ENCODE data around the gene PPP1R3E. TPM values are rescaled to one million over a fixed set of nuclear protein-coding genes. Genes with fewer than 3 reads are reported as not detected.
"Not testable (repeated sequence)": the region's sequence is repeated elsewhere in the genome, so short reads cannot be mapped to it uniquely, and the experiment has no call there.

The PPP1R3E gene
- total RNA-seq, 2 donors from 2014 or later: 8.0 to 8.3 TPM

- ATAC-seq: peak; percentile 87 to 90
- intact Hi-C loops (cut with DNase I): no loop called here
Measured at GRCh38 chr14:23301288-23301968, 1.2 kb downstream of the PPP1R3E start.

DNA sequence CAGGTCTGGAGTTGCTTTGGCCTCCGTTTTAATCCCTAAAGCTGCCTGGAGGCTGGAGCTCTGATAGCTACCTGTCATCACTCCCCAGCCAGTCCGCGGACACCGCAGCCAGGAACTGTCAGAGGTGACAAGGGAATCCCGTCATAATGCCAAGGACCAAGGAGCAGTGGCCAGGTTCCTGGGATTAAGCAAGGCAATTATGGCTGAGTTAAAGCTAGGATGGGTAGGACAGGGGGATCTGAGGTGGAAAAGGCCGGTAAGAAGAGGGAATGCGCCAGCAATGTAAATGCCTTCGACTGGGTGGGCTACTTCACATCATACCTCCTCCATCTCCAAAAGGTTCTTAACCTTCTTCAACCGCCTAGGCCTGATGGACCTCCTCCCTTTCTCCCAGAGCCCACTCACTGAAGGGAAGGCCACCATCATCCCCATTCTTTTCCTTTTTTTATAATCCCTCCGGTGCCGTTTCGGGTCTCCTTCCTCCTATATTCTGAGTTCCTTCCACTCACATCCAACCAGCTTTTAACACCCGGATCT lies 1.9 kb downstream of the PPP1R3E start:
- peak; percentile 14 to 30 for ATAC-seq
- DNase-seq: peak; percentile 65
- intact Hi-C loops (cut with DNase I): no loop called here

More at GRCh38 chr14:23301288-23301968, 1.2 kb downstream of the PPP1R3E start:
- DNase-seq: peak; percentile 98

DNA sequence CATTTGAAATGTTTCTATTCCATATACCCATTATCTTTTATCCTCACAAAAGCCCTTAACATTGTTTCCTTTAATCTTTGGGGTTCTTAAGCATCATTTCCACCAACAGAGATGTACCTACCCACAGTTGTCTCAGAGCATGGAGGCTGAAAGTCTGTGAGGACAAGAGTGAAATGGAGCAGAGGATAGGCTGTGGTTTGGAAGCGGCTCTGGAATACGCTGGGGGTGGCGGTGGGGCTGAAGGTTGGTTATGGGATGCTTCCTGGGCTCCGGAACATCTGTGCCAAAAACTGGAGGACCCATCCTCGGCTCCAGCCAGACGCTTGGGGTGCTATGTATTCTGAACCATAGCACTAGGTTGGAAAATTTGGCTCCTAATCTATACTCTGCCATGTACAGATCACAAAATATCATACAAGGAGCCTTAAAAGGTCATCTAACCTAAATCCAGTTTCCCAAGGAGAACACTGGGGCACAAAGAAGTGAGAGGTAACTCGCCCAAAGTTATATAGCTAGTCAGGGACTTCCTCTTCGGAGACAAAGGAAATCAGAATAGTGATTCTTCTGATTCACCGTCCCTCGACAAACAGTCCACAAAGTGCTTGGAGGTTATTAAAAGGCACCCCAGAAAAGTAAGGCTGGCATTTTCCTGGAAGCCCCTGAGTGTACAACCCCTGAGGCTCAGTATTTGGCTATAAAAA lies 2.5 kb downstream of the PPP1R3E start:
- intact Hi-C loops (cut with DNase I): loop anchor here in 1 of 2 donors (5.0 kb wide), 1 partner anchor 178 kb away; no protein-coding TSS in a partner anchor
- no peak for DNase-seq
- no peak for ATAC-seq

DNA sequence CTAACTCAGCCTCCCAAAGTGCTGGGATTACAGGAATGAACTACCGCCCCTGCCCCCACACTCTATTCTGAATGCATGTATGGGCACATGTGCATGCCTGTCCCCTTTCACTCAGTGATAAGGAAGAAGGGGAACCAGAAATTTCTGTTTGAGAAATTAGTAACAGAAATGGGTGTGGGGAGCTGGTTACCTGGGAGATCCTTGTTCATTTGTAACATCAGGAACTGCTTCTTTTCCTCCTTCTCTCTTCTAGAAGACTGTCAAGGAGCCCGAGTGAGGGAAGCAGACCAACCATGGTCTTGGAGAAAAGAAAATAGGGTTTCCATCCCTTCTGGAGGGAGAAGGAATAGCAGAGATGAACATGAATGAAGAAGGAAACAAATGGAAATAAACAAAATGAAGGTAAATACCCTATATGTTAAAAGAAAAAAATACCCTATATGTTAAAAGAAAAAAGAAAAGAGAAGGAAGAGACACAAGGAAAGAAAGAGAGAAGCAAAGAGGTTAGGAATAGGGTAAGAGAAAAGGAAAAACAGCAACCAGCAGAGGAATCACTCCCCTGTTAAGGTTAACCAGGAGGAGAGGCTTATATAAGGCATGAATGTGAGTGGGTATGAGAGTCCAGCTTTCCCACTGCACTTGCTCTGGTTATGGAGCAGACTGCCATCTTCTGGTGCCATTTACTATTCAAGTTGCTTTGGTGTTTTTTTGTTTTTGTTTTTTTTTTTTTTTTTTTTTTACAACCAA lies 3.3 kb downstream of the PPP1R3E start:
- ATAC-seq (no peak), DNase-seq (no peak)
- intact Hi-C loops (cut with DNase I): loop anchor here in 1 of 2 donors (5.0 kb wide), 1 partner anchor 177 kb away; no protein-coding TSS in a partner anchor

DNA sequence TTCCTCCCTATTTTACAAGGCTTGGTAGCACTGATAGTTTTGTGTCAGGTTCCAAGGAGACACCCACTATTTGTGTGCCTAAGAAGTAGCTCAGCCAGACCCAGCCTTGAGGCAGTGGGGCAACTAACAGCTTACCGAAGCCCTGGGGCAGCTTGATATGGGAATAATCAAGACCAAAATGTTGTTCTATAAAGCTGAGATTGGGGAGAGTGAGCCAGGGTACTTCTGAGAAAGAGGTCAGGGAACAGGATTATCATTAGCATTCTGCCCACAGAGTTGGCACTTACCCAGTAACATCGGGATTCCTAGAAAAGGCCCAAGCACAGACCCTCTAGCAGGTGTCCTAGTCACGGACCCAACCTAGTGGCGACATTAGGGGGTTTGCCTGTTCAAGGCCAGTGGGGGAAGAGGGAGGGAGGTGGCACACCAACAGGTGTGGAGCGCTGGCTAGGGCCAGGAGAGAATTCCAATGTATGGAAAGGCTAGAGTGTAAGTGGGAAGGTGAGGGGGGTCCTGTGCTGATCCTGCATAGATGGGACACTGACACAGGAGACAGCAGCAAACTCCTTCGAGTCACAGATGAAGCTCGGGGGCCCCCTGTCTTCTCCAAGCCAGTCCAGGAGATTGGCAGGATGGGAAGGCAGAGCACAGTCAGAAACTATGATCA lies 4.9 kb downstream of the PPP1R3E start:
- DNase-seq (no peak), ATAC-seq (no peak)
- intact Hi-C loops (cut with DNase I): loop anchor here in 1 of 2 donors (5.0 kb wide), 1 partner anchor 175 kb away; no protein-coding TSS in a partner anchor

- ATAC-seq: no peak
- no peak for DNase-seq
- intact Hi-C loops (cut with DNase I): loop anchor here in 1 of 2 donors (5.0 kb wide), 1 partner anchor 175 kb away; no protein-coding TSS in a partner anchor
Measured at GRCh38 chr14:23297096-23297495, 5.6 kb downstream of the PPP1R3E start.

DNA sequence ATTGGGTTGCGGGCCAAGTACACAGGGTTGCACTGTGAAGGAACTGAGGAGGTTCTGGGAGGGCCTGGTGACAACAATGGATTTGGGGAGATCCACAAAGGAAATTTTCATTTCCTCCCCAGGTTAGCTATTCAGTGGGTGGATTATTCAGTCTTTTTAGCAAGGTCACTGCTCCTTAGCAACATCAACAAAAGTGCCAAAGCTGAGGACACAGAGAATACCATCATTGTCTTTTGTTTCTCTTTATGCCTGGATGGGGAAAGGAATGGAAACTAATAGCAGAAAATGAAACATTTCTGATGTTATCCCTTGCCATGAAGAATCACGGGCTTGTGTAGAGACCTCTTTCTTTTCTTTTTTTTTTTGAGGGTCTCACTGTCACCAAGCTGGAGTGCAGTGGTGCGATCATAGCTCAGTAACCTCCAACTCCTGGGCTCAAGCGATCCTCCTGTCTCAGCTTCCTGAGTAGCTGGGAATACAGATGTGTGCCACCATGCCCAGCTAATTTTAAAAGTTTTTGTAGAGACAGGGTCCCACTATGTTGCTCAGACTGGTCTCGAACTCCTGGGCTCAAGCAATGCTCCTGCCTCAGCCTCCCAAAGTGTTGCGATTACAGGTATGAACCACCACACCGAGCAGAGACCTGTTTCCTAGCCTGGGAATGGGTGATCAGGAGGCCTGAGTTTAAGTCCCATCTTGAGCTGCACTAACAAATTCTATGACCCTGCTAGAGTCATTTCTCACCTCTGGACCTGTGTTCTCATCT lies 6.5 kb downstream of the PPP1R3E start:
- ATAC-seq: no peak
- no peak for DNase-seq
- intact Hi-C loops (cut with DNase I): loop anchor here in 1 of 2 donors (5.0 kb wide), 1 partner anchor 174 kb away; no protein-coding TSS in a partner anchor

DNA sequence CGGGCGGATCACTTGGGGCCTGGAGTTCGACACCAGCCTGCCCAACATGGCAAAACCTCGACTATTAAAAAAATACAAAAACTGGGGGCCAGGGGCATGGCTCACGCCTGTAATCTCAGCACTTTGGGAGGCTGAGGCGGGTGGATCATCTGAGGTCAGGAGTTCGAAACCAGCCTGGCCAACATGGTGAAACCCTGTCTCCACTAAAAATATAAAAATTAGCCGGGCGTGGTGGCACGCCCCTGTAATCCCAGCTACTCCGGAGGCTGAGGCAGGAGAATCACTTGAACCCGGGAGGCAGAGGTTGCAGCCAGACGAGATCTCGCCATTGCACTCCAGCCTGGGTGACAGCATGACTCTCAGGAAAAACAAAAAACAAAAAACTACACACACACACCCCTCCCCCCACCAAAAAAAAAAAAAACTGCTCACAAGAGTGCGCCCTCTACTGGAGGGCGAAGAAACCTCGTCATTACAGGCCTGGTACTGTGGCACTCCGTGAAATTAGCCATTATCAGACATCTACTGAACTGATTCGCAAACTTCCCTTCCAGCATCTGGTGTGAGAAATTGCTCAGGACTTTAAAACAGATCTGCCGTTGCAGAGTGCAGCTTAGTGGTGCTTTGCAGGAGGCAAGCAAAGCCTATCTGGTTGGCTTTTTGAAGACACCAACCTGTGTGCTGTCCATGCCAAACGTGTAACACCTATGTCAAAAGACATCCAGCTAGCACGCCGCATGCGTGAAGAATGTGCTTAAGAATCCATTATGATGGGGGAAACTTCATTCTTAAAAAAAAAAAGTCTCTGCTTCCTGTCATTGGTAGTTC lies 7.7 kb downstream of the PPP1R3E start:
- intact Hi-C loops (cut with DNase I): loop anchor here in 1 of 2 donors (5.0 kb wide), 1 partner anchor 173 kb away; no protein-coding TSS in a partner anchor
- ATAC-seq (peak; percentile 62 to 68), DNase-seq (peak; percentile 54)

- ATAC-seq: no peak
- intact Hi-C loops (cut with DNase I): no loop called here
- DNase-seq: no peak
Measured at GRCh38 chr14:23286902-23287479, 15.7 kb downstream of the PPP1R3E start.

GRCh38 chr14:23286020-23286901 lies 16.4 kb downstream of the PPP1R3E start, which contains the start of gene HOMEZ:
HOMEZ (minus strand) TSS chr14:23286132; CDS start chr14:23285952, 180 bp downstream.
- intact Hi-C loops (cut with DNase I): no loop called here
- ATAC-seq (peak; percentile 98 to 99), DNase-seq (peak; percentile 99)

DNA sequence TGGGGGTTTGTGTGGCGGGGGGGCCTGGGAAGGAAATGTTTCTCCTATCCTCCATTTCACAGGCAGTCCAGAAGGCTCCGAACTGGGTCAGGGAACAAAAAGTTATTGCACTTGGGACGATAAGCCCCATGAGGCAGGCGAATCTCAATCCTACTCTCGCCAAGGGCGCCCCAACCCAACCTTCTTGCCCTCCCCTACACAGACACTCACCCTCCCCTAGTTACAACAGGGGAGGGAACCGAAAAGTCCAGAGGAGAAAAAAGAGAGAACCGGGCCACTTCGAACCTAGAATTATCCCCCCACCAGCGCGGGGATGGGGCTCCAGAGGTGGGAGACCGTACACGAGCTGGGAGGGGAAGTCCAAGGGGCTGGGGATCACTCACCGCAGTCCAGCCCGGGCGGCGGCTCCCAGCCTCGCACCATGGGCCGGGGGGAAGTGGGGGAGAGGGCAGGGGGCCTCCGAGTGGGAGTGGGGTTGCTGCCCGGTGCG lies 17.1 kb downstream of the PPP1R3E start:
- intact Hi-C loops (cut with DNase I): no loop called here
- peak; percentile 16 to 61 for ATAC-seq
- no peak for DNase-seq

GRCh38 chr14:23284654-23285529 lies 17.8 kb downstream of the PPP1R3E start:
- intact Hi-C loops (cut with DNase I): no loop called here
- no peak for DNase-seq
- ATAC-seq: peak; percentile 2 to 7

GRCh38 chr14:23281247-23281646 lies 21.4 kb downstream of the PPP1R3E start:
- DNase-seq: no peak
- no peak for ATAC-seq
- intact Hi-C loops (cut with DNase I): no loop called here

DNA sequence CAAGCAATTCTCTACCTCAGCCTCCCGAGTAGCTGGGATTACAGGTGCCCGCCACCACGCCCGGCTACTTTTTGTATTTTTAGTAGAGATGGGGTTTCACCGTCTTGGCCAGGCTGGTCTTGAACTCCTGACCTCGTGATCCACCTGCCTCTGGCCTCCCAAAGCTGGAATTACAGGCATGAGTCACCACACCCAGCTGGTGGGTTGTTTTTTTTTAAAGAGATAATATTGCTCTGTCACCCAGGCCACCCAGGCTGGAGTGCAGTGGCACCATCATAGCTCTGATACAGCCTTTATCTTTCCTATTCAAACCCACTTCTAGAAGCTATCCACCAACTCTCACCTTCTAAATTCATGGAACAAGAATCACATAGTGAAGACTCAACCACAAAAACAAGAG lies 24.7 kb downstream of the PPP1R3E start:
- ATAC-seq; DNase-seq; intact Hi-C loops (cut with DNase I): not testable (repeated sequence)

DNA sequence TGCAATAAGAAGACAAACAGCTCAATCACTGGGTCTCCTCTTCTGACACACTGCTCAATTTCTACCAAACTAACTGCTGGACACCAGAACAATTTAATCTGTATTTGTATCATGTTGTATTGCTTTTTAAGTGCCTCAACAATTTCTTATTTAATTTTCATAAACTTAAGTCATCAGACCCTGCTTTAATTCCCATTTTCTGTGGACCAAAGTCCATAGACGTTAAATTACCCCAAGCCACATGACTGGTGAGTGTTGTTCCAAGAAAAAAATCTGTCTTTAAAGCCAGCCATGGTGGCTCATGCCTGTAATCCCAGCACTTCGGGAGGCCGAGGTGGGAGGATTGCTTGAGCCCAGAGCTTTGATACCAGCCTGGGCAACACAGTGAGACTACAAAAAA lies 25.5 kb downstream of the PPP1R3E start:
- no peak for ATAC-seq
- intact Hi-C loops (cut with DNase I): no loop called here

More for the DNA sequence above, 25.5 kb downstream of the PPP1R3E start:
- DNase-seq: no peak

Measured in left cardiac atrium (tissue), 4 donors.